SJSA1 (cell line): Measurements from ENCODE around the gene FGR. TPM values are rescaled to one million over a fixed set of nuclear protein-coding genes. Genes with fewer than 3 reads are reported as not detected.

Experiments
- DNase-seq, 2 experiments: peaks; one replicate each; pipeline ENCODE4 v3.0.0-alpha.2; 2015 to 2020; ENCODE audit warnings: low spot score in 2 of 2, low read depth in 1 of 2
- H3K27ac ChIP-seq: fragments of 250-450 bp; sonication (Bioruptor Pico); 2 replicates; pipeline ENCODE4 v1.5.1; 2020; ENCODE audit warnings: mild to moderate bottlenecking, moderate library complexity
- H3K27me3 ChIP-seq: fragments of 250-450 bp; sonication (Bioruptor Pico); replicated peaks from 2 replicates; pipeline ENCODE4 v1.5.1; 2020; ENCODE audit warnings: mild to moderate bottlenecking, moderate library complexity
- H3K36me3 ChIP-seq: fragments of 250-450 bp; sonication (Bioruptor Pico); 2 replicates; pipeline ENCODE4 v1.5.1; 2020; ENCODE audit warnings: mild to moderate bottlenecking
- H3K4me1 ChIP-seq: fragments of 250-450 bp; sonication (Bioruptor Pico); replicated peaks from 2 replicates; pipeline ENCODE4 v1.6.1; 2021; ENCODE audit warnings: mild to moderate bottlenecking
- H3K4me3 ChIP-seq: fragments of 250-450 bp; sonication (Bioruptor Pico); 2 replicates; pipeline ENCODE4 v1.5.1; 2020; ENCODE audit warnings: mild to moderate bottlenecking
- H3K9me3 ChIP-seq: fragments of 250-450 bp; sonication (Bioruptor Pico); replicated peaks from 2 replicates; pipeline ENCODE4 v1.5.1; 2020; ENCODE audit warnings: mild to moderate bottlenecking
- total RNA-seq: library from RNA; depleted of rRNA; stranded (reverse); fragments of >200 nt; shearing (Covaris generic); gene quantifications from 2 replicates; pipeline ENCODE4 v1.2.3, GENCODE V29; 2014

Gene FGR
- total RNA-seq, 1 experiment from 2014 or later: not detected

DNA sequence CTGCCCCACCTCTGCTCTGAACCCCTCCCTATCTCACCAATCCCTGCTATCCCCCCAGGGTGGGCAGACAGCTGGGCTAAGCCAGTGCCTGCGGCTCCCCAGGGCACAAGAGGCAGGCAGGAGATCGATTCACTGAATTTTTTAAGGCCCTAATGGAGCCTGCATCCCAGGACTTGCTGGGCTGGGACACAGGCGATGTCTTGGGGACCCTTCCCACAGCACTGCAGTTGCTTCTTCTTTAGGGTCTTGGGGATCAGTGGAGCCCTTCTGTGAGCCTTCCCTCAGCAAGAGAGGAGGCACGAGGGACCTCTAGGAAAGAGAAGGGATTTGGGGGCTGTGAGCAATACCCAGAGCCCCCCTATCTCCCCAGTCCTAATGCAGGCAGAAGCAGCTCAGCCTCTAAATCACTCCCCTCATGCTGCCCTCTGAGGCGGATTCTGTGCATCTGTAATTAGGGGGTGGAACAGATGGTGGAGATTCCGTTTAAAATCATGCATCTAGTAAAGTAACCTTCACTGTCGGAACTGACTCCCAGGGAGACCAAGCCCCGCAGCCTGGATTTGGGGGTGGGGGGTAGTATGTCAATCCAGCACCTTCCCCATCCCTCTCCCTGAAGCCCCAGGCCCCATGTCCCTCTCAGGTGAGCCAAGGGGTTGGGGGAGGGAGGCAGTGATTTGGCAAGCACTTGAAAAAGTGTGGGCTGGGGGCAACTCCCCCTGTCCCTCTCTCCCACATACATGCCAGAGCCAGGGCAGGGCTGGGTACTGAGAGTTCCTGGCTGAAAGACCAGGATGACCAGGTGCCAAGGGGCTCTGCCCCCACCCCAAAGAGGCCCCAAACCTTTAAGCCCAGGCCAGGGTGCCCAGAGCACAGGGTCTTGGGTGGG lies 41.1 kb downstream of the FGR start:
- no peaks in the 10 kb centered on the region for H3K27me3 ChIP-seq
- peaks cover 25% of the 10 kb centered on the region for H3K4me1 ChIP-seq
- H3K4me3 ChIP-seq: no peak overlapping the region
- peaks cover 16% of the 10 kb centered on the region for H3K36me3 ChIP-seq
- no peak overlapping the region for H3K27ac ChIP-seq
- H3K9me3 ChIP-seq: no peaks in the 10 kb centered on the region
- no peak for DNase-seq

GRCh38 chr1:27592931-27593677 lies 41.9 kb downstream of the FGR start:
- Histone ChIP-seq H3K27ac (no peak overlapping the region), H3K36me3 (peaks cover 16% of the 10 kb centered on the region), H3K4me1 (peaks cover 17% of the 10 kb centered on the region), H3K4me3 (no peak overlapping the region), H3K27me3 (no peaks in the 10 kb centered on the region), H3K9me3 (no peaks in the 10 kb centered on the region)
- DNase-seq: no peak

GRCh38 chr1:27592232-27592930 lies 42.6 kb downstream of the FGR start:
- peaks cover 11% of the 10 kb centered on the region for H3K4me1 ChIP-seq
- H3K36me3 ChIP-seq: peaks cover 16% of the 10 kb centered on the region

DNA sequence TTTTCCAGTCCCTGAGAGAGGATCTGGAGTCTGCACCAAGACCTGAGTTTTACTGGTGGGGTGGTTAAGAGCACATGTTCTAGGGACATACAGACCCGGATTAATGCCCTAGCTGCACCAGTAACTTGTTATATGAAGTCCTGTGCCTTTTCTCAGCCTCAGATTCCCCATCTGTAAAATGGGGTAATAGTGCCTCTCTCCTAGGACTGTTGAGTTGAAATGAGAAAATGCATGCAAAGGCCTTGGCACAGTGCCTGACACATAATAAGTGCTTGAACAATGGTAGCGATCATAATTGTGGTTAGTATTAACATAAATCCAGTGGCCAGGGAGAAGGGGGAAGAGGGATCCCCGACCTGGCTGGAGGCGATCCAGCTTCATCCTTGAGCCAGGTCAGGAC lies 43.4 kb downstream of the FGR start:
- peaks cover 11% of the 10 kb centered on the region for H3K4me1 ChIP-seq
- no peak overlapping the region for H3K27ac ChIP-seq
- DNase-seq: no peak
- no peak overlapping the region for H3K4me3 ChIP-seq
- H3K36me3 ChIP-seq: peaks cover 16% of the 10 kb centered on the region
- no peaks in the 10 kb centered on the region for H3K27me3 ChIP-seq
- H3K9me3 ChIP-seq: no peaks in the 10 kb centered on the region

More at GRCh38 chr1:27592232-27592930, 42.6 kb downstream of the FGR start:
- no peak overlapping the region for H3K27ac ChIP-seq
- DNase-seq: no peak
- no peaks in the 10 kb centered on the region for H3K9me3 ChIP-seq
- H3K27me3 ChIP-seq: no peaks in the 10 kb centered on the region
- no peak overlapping the region for H3K4me3 ChIP-seq

- Histone ChIP-seq H3K27ac (no peak overlapping the region), H3K4me1 (peaks cover 11% of the 10 kb centered on the region), H3K36me3 (peaks cover 10% of the 10 kb centered on the region), H3K4me3 (no peak overlapping the region), H3K9me3 (no peaks in the 10 kb centered on the region), H3K27me3 (no peaks in the 10 kb centered on the region)
- no peak for DNase-seq
These were observed 44.0 kb downstream of the FGR start for GRCh38 chr1:27590917-27591508.

- peaks cover 4% of the 10 kb centered on the region for H3K4me1 ChIP-seq
- H3K9me3 ChIP-seq: no peaks in the 10 kb centered on the region
- H3K27me3 ChIP-seq: no peaks in the 10 kb centered on the region
- peaks cover 10% of the 10 kb centered on the region for H3K36me3 ChIP-seq
- no peak for DNase-seq
- no peak overlapping the region for H3K27ac ChIP-seq
- no peak overlapping the region for H3K4me3 ChIP-seq
These were observed 45.1 kb downstream of the FGR start for GRCh38 chr1:27589841-27590426.

DNA sequence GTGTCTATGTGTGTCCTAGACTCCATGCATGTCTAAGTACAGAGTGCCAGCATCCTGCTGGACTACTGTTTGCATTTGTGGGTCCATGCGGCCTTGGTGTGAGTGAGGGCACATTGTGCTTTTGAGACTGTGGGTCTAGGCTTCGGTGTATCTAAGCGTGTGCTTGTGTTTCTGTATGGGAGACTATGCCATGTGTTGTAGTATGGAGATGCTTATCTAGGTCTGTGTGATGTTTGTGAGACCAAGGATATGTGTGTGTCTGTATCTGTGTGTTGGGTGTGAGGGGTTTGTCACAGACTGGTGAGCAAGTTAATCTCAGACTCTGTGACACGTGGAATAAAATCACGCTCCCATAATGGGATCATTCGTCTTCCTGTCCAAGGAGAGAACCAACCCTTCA lies 45.5 kb downstream of the FGR start:
- H3K36me3 ChIP-seq: peaks cover 10% of the 10 kb centered on the region
- H3K4me1 ChIP-seq: peaks cover 4% of the 10 kb centered on the region
- no peak overlapping the region for H3K27ac ChIP-seq
- no peak for DNase-seq
- H3K27me3 ChIP-seq: no peaks in the 10 kb centered on the region
- H3K9me3 ChIP-seq: no peaks in the 10 kb centered on the region
- no peak overlapping the region for H3K4me3 ChIP-seq

DNA sequence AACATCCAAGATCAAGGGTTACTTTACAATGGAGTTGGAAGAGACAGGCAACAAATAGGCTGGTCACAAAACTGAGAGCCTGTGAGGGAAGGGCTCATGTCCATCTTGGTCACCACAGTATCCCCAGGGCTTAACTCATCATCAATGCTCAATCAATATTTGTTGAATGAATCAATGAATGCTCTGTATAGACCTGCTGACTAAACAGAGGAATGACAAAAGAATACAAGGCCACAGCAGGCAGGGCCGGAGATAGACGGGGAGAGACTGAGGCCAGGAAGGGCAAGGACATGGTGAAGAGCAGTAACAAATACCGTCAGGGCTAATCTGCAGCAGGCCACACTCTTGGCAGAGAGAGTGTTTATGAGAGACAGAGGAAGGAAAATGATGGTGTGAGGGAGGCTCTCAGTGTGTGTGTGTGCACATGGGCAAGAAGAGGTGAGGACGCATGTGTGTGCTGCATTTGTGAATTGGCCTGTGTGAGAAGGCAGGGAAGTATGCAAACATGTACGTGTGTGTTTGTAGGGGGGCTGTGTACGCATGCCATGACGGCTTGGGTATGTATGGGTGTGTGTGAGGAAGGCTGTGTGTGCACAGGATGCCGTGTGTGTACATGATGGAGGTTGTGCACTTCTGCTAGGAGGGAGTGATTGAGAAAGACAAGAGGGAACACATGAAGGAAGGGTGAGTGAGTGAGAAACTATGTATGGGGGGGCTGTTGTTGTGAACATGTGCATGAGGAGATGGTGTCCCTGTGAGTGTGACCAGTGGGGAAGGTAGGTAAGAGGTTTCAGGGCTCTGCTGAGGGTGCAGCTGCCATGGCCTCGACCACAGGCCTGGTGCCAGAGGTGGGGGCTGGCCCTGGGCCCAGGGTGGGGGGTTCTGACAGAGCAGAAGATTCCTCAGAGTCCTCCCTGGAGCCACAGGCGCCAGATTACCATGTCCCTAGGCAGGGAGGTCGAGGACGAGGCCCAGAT lies 46.4 kb downstream of the FGR start:
- DNase-seq: no peak
- no peaks in the 10 kb centered on the region for H3K9me3 ChIP-seq
- H3K4me1 ChIP-seq: peaks cover 4% of the 10 kb centered on the region
- H3K27me3 ChIP-seq: no peaks in the 10 kb centered on the region
- H3K4me3 ChIP-seq: no peak overlapping the region
- no peak overlapping the region for H3K27ac ChIP-seq
- H3K36me3 ChIP-seq: peaks cover 10% of the 10 kb centered on the region

GRCh38 chr1:27585684-27586083 lies 49.3 kb downstream of the FGR start:
- Histone ChIP-seq H3K27me3 (no peaks in the 10 kb centered on the region), H3K4me1 (peaks cover 4% of the 10 kb centered on the region), H3K4me3 (no peak overlapping the region), H3K9me3 (no peaks in the 10 kb centered on the region), H3K36me3 (peaks cover 7% of the 10 kb centered on the region), H3K27ac (no peak overlapping the region)
- no peak for DNase-seq

- no peak for DNase-seq
- no peak overlapping the region for H3K27ac ChIP-seq
- no peaks in the 10 kb centered on the region for H3K4me1 ChIP-seq
- no peaks in the 10 kb centered on the region for H3K27me3 ChIP-seq
- peaks cover 7% of the 10 kb centered on the region for H3K36me3 ChIP-seq
- H3K9me3 ChIP-seq: no peaks in the 10 kb centered on the region
- H3K4me3 ChIP-seq: no peak overlapping the region
These were observed 50.5 kb downstream of the FGR start for GRCh38 chr1:27584453-27584852.

GRCh38 chr1:27583479-27583878 lies 51.5 kb downstream of the FGR start:
- peaks cover 7% of the 10 kb centered on the region for H3K36me3 ChIP-seq
- H3K27me3 ChIP-seq: no peaks in the 10 kb centered on the region
- H3K9me3 ChIP-seq: no peaks in the 10 kb centered on the region
- no peak overlapping the region for H3K4me3 ChIP-seq
- no peak for DNase-seq
- no peak overlapping the region for H3K27ac ChIP-seq
- H3K4me1 ChIP-seq: no peaks in the 10 kb centered on the region

GRCh38 chr1:27581823-27582243 lies 53.2 kb downstream of the FGR start:
- no peak for DNase-seq
- Histone ChIP-seq H3K4me1 (no peaks in the 10 kb centered on the region), H3K36me3 (peaks cover 7% of the 10 kb centered on the region), H3K27ac (no peak overlapping the region), H3K27me3 (no peaks in the 10 kb centered on the region), H3K9me3 (no peaks in the 10 kb centered on the region), H3K4me3 (no peak overlapping the region)
